Measurements from ENCODE around the gene NTRK1. TPM values are rescaled to one million over a fixed set of nuclear protein-coding genes. Genes with fewer than 3 reads are reported as not detected.

Gene NTRK1
- total RNA-seq, 4 donors from 2014 or later: 0.11 to 1.2 (median 0.63) TPM

- peaks cover 4 to 75% of the 10 kb centered on the region in 2 donors for H3K4me1 ChIP-seq
- H3K4me3 ChIP-seq (replicated peaks in 1 of 3): no peak overlapping the region
Measured at GRCh38 chr1:156900896-156901589, 40.4 kb downstream of the NTRK1 start.

DNA sequence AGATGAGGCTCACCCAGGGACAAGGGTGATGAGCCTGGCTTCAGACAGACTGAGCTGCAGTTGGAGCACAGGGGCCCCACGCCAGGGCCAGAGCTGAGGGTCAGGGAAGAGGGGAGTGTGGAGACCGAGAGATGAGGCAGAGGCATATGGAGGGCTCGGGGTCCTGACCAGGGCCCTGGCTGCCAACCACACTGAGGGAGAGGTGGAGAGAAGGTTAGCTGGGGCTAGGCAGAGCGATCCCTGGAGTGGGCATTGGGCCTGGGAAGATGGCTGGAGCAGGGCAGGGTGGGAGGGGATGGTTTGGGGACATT is 40.9 kb downstream of the NTRK1 start:
- Histone ChIP-seq H3K36me3 (peaks cover 0 to under 1% of the 10 kb centered on the region in 2 donors), H3K4me1 (peaks cover 4 to 70% of the 10 kb centered on the region in 2 donors), H3K27me3 (no peaks in the 10 kb centered on the region), H3K9me3 (no peaks in the 10 kb centered on the region), H3K27ac (peak overlapping the region in 1 of 3 donors; percentile 46), H3K4me3 (replicated peaks in 1 of 3) (no peak overlapping the region)
- TF ChIP-seq POLR2A (IDR thresholded peaks at IDR 0.05) (no peak), CTCF (IDR thresholded peaks at IDR 0.05) (no peak)
- 58 to 90% methylated on average over 4 of the region's 4 CpGs for WGBS, 2 donors
- DNase-seq: no peak
- intact Hi-C loops (cut with DNase I): no loop called here

More at GRCh38 chr1:156900896-156901589, 40.4 kb downstream of the NTRK1 start:
- WGBS, 2 donors: 67 to 75% methylated on average over 5 to 6 of the region's 6 CpGs
- intact Hi-C loops (cut with DNase I): no loop called here
- TF ChIP-seq POLR2A (IDR thresholded peaks at IDR 0.05) (no peak), CTCF (IDR thresholded peaks at IDR 0.05) (no peak)
- H3K36me3 ChIP-seq: no peaks in the 10 kb centered on the region
- H3K27me3 ChIP-seq: no peaks in the 10 kb centered on the region
- H3K27ac ChIP-seq: peak overlapping the region in 1 of 3 donors; percentile 46
- no peaks in the 10 kb centered on the region for H3K9me3 ChIP-seq
- DNase-seq: no peak

DNA sequence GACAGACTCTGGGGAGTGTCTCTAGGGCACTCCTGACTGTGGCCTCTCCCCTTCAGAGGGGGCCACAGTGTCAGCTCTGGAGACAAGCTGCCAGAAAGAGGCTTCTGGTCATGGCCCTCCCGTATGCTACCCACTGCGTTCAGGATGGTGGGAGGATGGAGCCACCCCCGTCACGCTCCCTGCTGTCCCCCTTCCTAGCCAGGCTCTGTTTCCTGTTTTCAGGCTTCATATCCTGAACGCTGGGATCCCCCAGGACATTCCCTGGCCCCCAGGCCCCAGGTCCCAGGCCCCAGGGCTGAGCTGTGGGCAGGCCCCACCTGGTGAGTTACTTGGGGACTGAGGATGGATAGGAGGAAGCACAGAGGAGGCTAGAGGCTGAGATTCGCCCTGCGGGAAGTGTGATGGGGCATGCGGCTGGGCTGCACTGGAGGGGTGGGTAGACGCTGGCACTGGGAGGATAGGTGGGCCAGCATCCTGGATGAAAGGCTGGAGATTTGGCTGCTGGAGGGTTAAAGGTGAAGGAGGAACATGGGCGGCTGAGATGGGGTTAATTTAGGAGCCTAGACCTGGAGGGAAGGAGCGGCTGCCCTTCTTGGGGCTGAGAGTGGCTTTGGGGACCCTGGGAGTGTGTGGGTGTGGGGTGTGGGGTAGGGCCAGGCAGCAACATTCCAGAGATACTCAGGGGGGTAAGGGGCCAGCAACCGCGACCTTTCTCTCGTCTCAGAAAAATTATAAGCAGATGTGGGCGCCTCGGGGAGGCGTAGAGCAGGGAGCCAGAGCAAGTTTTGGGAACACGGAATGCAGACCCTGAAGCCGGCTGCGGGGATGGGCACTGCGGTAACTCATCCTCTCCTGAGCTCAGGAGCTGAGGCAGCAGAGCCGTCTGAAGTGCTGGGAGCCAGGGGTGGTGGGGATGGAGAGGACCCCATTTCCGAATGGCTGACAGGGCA is 41.6 kb downstream of the NTRK1 start:
- intact Hi-C loops (cut with DNase I): no loop called here
- peaks cover 4 to 64% of the 10 kb centered on the region in 2 donors for H3K4me1 ChIP-seq
- peaks cover 0 to 6% of the 10 kb centered on the region in 2 donors for H3K36me3 ChIP-seq
- TF ChIP-seq CTCF (IDR thresholded peaks at IDR 0.05) (no peak), POLR2A (IDR thresholded peaks at IDR 0.05) (no peak)
- DNase-seq: no peak
- H3K27ac ChIP-seq: no peak overlapping the region
- H3K9me3 ChIP-seq: no peaks in the 10 kb centered on the region
- WGBS, 2 donors: 71 to 74% methylated on average over 22 of the region's 23 CpGs
- no peaks in the 10 kb centered on the region for H3K27me3 ChIP-seq
- H3K4me3 ChIP-seq (replicated peaks in 1 of 3): no peak overlapping the region

GRCh38 chr1:156903328-156904091 is 42.8 kb downstream of the NTRK1 start:
- H3K4me1 ChIP-seq: peaks cover 4 to 54% of the 10 kb centered on the region in 2 donors
- H3K9me3 ChIP-seq: no peaks in the 10 kb centered on the region
- 65 to 69% methylated on average over 15 of the region's 15 CpGs for WGBS, 2 donors
- peak in 1 of 2 donors; percentile 21 for DNase-seq
- no peak overlapping the region for H3K4me3 ChIP-seq (replicated peaks in 1 of 3)
- no peaks in the 10 kb centered on the region for H3K27me3 ChIP-seq
- peaks cover 0 to 6% of the 10 kb centered on the region in 2 donors for H3K36me3 ChIP-seq
- H3K27ac ChIP-seq: peak overlapping the region in 1 of 3 donors; percentile 10
- intact Hi-C loops (cut with DNase I): no loop called here
- no peak for TF ChIP-seq POLR2A (IDR thresholded peaks at IDR 0.05)
- TF ChIP-seq CTCF (IDR thresholded peaks at IDR 0.05): no peak

All from thyroid gland (tissue), 4 donors.